GM19351 (cell line): ENCODE measurements around the gene TUBA4B.
A peak's percentile ranks its signal among the peaks of the same experiment; 100 is the strongest.

ENCODE experiments used
- ATAC-seq: cut with Tn5 transposase; IDR thresholded peaks from one replicate; pipeline ENCODE4 v1.9.1; 2021; ENCODE audit warnings: mild to moderate bottlenecking, moderate library complexity; ENCODE audit not compliant: unreplicated experiment

TUBA4B gene

DNA sequence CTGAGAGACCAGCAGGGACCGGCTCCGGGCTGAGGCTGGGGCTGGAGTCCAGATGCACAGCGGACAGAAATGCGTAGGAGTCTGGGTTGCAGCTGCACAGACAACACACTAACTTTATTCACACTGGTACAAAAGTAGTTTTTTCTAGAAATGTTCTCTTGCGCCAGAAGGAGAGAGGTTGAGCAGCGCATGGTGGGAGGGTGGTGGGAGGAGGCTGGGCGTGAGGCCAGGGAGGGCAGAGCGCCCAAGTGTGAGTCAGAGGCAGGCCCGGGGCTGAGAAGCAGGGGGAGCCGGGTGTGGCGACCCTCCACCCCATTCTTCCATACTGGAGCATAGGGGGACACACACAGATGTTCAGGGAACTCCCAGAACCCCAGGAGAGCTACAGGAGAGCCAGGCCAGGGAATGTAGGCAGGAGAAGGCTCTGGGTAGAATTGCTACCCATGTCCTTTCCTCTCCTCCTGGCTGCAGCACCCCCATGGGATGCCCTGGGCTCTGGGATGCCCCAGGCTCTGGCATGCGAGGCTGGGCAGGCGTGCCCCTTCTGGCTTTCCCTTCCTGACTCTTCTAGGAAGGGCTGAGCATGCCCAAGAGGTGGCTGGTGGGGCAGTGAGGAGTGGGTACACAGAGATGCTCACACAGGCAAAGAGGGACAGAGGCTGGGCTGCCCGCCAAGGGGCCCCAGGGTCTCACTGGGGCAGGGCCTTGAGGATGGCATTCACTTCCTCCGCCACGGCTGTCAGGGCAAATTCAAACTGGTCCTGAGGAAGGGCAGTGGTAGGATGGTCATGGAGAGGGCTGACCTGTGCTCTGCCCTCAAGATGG is 36.7 kb downstream of the TUBA4B start:
- no peak for ATAC-seq

DNA sequence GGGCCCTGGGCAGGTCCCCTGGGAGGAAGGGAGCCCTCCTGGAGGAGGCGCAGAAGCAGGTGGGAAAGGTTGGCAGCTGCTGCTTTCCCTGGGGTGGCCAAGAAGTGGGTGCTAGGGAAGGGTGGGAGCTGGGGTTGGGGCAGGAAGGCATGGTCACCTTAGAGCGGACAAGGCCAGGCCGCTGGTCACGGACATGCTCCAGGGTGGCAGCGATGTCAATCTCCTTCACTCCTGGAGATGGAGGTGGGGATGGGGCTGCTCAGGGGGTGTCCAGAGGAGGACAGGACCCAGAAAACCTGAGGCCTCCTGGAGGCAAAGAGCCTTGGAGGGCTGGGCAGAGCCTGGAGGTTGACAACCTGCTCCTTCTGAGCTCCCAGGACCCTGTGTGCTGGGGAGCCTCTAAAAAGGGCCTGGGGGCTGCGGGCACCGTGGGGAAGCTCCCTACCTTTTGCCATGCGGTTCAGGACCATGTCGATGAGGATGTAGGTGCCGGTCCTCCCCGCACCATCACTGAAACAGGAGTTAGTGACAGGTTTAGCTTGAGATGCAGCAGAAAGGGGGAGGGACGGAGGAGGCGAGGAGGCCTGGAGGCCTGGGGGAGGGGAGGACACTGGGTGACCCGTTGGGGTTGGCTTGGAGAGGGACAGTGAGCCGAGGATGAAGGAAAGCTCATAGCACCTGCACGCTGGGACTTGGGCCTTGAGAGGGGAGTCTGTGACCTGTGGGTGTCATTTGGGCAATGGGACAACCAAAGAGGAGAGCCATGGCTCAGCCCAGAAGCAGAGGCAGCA is 37.5 kb downstream of the TUBA4B start:
- ATAC-seq: no peak

DNA sequence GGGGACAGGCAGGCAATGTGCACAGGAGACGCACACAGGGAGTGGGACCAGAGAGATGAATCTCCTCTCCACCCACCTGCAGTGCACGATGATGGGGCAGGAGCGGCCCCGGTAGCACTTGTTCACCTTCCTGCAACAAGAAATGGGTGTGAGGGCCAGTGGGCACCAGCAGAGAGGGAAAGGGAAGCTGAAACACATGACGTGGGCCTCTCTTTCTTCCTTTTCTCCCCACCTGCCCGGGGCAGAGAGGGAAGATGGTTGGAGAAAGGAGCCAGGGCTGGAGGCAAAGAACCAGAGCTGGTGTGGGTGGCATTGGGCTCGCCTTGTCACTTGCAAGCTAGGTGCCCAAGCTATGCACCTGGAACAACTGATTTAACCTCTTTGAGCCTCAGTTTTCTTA is 38.4 kb downstream of the TUBA4B start:
- ATAC-seq: no peak

DNA sequence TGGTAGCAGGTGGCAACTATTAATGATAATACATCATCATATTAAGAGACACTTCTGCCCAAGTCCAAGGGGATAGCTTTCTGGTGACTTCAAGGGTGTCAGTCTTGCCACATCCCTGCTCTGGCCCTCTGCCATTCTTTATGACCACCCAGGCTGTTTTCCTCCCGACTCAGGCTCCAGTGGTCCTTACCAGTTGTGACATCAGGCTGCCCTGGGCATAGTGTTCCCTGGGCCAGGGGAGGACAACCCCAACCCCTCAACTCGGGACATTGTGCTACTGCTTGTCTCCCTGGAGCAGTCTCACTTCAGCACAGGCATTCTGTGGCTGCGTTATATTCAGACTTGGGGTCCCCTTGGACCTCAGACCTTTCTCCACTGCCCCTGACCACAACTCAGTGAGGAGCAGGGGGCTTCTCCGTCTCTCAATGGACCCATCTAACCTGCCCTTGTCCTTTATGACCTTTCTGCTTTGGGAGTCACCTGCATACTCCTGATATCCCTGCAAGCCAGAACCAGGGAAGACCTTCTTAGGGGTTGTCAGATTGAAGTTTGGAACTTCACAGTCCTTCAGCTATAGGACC is 39.0 kb downstream of the TUBA4B start:
- no peak for ATAC-seq

DNA sequence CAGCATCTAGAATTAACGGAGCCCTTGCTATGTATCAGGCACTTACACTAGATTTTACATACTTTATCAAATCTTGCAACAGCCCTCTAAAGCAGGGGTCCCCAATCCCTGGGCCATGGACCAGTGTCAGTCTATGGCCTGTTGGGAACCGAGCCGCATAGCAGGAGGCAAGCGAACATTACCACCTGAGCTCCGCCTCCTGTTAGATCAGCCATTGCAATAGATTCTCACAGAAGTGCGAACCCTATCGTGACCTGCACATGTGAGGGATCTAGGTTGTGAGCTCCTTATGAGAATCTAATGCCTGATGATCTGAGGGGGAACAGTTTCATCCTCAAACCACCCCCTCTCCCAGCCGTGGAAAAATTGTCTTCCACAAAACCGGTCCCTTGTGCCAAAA is 39.6 kb downstream of the TUBA4B start:
- ATAC-seq: no peak

DNA sequence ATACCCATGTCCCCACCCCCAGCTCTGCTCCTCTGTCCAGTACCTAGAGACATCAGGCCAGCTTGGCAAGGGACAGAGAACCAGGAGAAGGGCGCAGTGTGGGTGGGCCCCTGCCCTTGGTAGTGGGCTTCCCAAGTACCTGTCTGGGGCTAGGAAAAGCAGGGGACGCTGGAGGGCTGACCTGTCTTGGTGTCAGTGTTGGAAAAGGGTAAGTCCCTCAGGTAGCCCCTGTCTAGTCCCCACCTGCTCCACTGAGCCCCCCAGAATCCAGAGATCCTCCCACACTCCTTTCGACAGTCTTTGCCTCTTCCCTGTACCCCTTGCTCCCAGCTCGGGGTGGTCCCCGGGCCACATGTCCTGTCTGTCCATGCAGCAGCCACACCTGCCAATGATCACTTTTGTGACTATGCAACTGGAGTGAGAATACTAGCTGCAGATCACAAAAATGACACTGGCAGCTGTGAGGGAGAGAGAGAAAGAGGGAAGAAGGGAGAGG is 40.7 kb downstream of the TUBA4B start:
- no peak for ATAC-seq

DNA sequence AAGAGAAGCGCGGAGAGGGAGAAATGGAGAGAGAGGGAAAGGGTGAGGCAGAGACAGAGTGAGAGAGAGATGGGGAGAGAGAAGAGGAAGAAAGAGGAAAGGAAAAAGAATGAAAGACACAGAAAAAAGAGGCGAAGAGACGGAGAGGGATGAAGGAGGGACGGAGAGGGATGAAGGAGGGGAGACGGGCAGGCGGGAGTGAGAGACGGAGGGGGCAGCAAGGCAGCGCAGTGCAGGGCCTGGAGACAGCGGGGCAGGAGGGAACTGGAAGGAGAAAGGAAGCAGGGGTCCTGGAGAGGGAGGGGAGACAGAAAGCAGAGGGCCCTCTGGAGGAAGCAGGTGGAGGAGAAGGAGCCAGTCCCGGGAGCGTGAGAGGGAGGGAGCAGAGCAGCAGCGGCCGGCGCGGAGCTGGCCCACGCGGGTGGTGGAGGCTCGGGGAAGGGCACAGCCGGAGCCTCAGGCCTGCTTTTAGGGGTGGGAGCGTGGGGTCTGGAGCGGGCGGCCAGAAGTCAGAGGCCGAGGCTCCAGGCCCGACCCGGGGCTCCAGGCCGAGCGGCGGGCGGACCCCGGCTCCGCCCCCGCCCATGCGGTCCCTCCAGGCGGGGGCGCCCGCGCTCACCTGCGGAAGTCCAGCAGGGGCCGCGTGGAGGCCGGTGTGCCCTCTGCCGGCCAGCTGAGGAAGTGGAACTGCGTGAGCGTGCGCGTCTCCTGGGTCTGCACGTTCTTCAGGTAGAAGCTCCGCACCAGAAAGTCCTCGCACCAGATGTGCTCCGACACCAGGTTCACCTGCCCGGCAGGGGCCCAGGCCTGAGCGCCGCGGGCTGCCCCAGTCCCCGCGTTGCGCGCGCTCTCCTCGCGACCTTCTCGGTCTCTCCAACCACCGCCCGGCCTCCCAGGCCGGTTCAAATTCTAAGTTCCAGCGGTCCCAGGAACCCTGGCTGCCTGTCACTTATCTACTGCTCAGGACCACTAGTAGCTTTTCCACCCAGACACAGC is 41.6 kb downstream of the TUBA4B start:
- ATAC-seq: peak; percentile 91

DNA sequence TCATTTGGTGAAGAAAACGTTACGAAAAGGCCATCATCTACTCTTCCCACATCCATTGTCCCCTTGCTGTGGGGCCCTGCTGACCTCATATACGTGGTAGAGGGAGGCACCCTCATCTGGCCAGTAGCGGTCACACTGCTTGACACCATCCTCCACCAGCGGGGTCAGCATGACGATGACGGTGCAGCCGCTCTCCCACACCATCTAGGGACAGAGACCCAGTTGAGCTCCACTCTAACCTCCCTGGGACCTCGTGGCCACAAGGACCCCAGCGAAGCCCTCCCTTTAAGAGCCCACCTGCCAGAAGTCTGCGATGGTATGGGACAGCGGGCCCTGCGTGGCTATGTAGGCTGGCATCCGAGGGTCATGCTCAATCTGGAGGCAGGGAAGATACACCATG is 43.1 kb downstream of the TUBA4B start:
- ATAC-seq: no peak

DNA sequence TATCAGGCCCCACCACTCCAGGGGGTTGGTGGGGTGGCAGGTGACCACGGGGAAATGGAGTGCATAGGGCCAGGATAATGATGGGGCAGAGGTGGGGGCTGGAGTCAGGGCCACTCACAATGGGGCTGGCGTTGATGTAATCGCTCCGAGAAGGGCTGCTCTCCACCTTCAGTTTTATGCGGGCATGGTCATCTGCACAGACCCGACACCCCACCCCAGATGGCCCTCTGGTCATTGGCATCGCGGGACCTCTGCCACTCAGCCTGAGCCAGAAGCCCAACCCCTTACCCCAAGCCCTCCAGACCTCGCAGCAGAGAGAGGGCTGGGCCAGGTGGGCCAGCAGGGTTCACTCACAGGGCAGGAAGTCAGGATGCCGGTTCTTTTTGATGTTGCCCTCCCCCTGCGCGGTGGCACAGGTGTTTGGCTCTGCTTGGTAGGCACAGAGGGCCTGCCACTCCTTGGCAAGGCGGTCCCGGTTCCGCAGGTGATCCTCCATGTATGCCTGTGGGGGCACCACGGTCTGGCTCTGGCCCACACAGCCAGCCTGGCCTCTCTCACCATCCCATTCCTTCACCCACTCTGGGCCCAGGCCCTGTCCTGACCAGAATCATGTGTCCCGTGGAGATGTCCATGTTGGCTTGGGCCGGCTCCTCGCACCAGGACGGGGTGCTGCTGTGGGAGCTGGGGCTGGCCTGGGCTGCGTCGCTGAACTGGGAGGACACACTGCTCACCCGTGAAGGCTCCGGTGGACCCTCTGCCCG is 43.8 kb downstream of the TUBA4B start:
- no peak for ATAC-seq

DNA sequence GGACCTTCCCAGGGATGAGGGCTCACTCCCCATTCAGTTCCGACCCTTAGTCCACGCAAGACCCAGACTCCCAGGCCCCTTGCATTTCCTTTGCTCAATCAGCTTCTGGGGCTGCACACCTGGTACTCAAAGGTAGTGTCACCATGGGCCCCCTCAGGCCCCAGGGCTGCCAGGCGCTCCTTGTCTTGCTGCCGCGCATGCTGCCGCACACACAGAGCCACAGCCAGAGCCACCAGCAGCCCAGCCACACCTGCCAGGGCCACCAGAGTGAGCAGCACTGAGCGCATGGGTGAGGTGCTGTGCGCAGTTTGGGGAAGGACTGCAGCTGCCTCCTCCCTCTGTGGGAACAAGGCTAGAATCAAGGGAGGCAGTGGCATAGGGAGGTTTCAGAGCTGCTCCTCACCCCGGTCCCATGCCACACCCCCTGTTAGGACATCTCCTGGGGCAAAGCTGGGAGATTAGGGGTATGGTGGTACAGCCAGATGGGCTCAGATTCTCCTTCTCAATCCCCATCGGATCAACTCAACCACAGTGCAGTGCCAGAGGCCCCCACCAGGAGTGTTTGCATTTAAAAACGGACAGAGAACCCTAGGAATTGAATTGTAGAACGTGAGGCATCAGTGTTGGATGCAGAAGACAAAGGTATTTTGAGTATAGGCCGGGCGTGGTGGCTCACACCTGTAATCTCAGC is 44.9 kb downstream of the TUBA4B start:
- no peak for ATAC-seq

DNA sequence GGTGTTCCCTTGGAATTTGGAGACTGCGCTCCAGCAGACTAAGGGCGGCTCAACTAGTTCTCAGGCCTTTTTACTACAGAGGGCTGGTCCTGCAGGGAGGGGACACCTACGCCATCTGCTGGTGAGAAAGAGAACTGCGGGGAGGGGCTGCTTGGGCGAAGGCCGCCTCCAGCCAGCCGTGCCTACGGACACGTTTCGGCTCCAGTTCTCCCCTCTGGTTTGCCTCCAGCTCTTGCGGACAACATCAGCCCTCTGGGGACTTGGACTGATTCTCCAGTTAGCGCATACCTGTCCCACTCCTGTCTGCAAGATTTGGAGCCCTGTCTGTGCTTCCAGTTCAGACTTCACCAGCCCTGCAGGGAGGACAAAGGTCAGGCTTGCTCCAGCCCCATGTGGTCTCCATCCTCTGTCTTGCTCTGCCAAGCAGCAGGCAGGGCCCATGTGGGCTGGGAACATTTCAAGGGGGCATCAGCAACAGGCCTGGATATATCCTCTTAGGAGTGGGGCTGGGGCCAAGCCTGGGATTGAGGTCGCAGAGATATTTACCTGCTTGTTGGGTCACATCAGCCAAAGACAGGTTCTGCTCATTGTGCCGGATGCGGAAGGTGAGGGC is 45.8 kb downstream of the TUBA4B start:
- ATAC-seq: peak; percentile 59

DNA sequence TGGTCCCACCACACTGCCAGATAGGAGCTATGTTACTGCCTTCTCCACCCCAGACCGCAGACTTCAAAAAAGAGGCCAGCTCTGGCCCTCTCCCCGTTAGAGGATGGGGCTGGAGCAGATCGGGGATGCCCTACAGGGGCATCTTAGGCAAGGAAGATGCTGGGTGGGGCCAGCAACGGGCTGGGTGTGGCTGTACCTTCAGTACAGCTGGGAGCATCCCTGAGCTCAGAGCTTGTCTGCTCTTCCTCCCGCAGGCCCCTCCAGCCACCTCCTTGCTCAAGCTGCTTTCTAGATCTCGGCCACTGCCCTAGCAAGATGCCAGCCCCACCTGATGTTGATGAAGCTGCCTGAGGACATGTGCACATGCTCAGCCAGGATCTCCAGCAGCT is 46.3 kb downstream of the TUBA4B start:
- ATAC-seq: no peak

DNA sequence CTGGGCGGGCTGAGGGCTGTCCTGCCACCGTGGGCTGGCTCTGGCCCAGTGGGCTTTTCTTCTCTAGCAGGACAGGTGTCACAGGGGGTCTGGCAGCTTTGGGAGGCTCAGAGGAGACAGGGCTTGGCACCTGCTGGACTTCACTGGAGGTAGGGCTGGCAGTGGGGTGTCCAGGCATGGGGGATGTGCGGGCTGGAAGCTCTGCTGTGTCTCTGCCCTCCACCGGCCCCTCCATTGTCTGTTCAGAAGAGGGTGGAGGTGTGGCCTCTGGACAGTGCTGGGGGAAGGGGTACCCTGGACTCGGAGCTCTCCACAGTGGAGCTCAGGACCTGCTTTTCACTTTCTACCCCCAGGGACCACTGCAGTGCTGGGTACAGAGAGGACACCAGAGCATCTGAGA is 47.0 kb downstream of the TUBA4B start:
- ATAC-seq: no peak

DNA sequence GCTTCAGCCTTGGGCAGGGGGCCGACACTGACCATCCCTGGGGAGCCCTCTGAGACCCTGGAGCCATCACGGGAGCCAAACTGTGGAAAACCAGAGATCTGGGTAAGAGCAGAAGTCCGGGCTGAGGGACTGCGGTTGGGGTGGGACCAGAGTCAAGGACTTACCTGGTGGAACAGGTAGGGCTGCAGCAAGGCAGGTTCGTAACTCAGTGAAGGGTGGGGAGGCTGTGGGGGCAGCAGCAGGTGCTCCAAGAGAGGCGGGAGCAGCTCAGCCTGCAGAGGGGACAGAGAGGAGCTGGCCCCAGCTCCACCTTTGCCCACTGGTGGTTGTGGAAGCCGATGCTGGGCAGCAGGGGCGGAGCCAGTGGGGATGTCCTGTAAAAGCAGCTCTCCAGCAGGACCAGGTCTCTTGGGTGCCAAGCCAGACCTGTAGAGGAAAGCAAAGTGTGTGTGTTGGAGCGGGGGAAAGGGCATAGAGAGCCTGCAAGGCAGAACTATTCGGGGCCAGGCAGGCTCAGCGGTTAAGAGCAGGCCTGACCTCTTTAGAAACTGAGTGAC is 49.4 kb downstream of the TUBA4B start:
- no peak for ATAC-seq

DNA sequence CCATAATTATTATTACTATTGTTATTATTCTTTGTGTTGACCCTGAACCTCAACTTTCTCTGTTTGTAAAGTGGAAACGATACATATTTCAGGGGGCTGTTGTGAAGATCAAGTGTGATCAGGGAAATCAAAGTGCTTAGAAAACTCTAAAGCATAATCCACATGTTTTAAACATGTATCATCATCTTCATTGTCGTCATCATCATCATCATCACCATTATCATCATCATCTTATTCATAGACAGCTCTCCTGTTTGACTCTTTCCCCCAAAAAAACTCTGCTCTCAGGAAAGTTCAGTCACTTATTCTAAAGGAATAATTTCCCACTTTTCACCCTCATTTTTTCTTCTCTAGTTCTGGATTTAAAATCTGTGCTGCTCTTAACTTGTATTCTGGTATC is 51.2 kb downstream of the TUBA4B start:
- no peak for ATAC-seq

DNA sequence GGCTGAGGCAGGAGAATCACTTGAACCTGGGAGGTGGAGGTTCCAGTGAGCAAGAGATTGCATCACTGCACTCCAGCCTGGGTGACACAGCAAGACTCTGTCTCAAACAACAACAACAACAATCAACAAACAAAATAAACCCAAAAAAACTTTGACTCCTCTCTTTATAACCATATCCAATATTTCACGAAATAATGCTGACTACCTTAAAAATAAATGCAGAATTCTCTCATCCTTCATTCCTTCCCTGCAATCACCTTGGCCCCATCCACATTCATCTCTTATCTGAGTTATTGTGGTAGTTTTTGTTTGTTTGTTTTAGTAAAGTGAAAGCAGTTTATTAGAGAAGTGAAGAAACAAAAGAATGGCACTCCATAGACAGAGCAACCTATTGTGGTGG is 53.0 kb downstream of the TUBA4B start:
- no peak for ATAC-seq

DNA sequence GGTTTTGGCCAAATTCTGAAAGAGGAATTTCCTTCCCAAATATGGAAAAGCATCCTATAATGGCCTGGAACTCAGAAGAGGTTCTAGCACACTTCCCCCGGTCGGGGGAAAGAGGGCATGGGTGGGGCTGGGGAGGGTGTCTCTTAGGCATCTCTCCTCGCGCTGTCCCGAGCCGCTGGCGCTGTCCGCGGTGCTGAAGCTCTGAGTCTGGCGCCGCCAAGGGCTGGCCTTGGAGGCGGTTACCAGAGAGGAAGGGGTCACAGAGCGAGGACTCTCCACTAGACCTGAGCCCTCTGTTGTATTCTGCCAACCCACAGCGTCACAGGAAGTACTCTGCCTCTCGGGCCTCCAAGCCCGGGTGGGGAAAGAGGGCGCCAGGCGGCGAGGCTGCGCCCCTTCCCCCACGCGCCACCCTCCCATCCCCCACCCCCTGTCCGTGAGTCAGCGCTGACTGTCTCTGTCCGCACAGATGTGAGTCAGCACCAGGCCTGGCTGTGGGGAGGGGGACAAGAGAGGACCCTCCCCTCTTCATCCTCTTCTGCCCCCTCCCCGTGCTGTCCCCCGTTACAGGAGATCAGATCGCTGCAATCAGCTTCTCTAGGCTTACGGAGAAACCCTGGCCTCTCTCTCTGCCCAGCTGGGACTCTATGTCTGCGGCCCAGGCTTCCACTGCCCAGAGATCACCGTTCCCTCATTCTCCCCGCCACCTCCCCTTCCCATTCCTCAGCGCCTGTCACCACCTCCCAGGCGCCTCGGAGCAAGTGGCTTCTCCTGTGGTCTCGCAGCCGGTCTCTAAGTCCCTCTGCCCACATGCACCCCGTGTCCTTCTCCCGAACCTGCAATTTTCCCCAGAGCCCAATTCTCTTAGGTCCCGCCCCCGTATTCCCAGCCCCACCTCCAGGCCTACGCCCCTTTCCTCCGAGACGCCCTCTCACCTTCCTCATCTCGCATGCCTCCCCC is 55.4 kb downstream of the TUBA4B start:
- ATAC-seq: no peak
